ENCODE results near the gene P3H3.

The P3H3 gene

GRCh38 chr12:6799147-6799546 is 29.1 kb upstream of the P3H3 start:
- DNase-seq, result no peak

- no peak for DNase-seq
Measured at GRCh38 chr12:6807170-6807569, 21.0 kb upstream of the P3H3 start.

DNA sequence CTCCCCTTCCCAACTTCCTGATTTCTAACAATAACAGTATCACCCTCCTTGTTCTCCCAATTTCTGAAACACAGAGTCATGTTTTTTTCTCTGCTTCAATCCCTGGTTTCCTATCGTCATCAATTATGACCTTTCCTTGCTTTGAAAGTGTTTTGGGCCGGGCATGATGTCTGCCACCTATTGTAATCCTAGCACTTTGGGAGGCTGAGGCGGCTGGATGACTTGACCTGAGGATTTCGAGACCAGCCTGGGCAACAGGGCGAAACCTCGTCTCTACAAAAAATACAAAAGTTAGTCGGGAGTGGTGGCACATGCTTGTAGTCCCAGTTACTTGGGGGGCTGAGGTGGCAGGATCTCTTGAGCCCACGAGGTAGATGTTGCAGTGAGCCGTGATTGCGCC is 19.2 kb upstream of the P3H3 start:
- no peak for DNase-seq

- DNase-seq, result no peak
Measured at GRCh38 chr12:6810758-6811157, 17.4 kb upstream of the P3H3 start.

DNA sequence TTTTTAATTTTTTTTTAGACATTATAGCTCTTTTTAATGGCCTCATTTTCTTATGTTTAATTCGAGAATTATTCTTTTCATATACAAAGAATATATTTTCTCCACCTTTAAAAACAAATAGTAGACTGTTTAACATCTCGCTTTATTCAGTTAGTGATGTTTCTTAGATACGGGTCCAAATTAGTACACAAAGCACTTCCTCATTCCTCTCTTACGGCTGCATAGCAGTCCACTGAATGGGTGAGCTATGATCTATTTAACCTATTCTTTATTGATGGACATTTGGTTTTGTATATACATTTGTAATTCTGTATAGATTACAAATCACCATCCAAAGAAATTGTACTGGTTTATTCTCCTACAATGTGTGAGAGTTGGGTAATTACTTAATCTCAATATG is 14.8 kb upstream of the P3H3 start:
- no peak for DNase-seq

DNA sequence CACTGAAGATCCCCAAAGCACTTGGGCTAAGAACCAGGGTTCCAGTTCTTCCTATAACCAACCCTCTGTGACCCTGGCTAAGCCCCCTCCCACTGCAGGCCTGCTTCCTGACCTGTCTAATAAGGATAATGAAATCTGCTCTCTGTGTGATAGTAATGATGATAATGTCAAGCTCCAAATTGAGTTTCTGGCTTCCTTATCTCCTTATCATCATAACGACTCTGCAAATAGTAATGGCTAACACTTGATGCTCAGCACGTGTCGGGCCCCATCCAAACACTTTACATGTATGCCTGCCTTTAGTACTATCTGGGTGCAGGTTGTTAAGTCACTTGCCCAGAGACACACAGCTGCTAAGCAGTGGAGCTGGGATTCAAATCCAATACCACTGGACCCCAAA is 11.6 kb upstream of the P3H3 start:
- DNase-seq, result no peak

DNA sequence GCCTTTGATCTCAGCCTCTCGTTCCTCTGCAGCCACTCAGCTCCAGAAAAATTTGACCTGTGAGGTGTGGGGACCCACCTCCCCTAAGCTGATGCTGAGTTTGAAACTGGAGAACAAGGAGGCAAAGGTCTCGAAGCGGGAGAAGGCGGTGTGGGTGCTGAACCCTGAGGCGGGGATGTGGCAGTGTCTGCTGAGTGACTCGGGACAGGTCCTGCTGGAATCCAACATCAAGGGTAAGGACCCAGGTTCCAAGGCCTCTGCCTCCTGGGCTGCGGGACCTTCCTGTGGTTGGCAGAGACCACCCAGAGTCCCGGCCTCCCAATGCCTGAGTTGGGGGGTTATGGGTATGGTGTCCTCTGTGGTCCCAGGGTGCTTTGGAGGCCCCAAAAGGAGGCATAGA is 11.1 kb upstream of the P3H3 start:
- DNase-seq, result no peak

DNA sequence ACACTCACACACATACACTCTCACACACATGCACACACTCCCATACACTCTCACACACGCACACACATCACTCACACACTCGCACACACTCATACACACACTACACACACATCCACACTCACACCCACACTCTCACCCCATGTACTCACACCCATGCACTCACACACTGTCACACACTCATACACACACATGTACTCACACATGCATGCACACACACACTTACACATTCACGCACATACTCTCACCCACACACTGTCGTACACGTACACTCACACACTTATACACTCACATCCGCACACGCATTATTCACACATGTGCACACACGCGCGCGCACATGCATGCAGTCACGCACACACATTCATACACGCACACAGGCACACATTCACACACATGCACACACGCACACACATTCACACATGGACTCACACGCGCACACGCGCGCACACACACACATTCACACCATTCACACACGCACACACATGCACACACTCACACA is 10.5 kb upstream of the P3H3 start:
- no peak for DNase-seq

DNA sequence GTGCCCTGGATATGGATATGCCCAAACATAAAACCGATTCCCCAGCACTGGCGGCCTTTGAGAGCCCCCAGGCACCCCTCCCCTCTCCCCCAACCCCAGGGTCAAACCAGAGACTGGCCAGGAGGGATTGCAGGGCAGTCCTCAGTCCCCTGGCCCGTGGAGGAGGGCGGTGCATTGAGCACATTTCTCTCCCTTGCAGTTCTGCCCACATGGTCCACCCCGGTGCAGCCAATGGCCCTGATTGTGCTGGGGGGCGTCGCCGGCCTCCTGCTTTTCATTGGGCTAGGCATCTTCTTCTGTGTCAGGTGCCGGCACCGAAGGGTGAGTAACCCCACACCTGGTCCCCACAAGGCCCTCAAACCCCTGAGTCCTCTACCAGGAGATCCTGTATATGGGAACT is 10.0 kb upstream of the P3H3 start:
- no peak for DNase-seq

GRCh38 chr12:6818645-6819044 is 9.6 kb upstream of the P3H3 start:
- DNase-seq, result no peak

DNA sequence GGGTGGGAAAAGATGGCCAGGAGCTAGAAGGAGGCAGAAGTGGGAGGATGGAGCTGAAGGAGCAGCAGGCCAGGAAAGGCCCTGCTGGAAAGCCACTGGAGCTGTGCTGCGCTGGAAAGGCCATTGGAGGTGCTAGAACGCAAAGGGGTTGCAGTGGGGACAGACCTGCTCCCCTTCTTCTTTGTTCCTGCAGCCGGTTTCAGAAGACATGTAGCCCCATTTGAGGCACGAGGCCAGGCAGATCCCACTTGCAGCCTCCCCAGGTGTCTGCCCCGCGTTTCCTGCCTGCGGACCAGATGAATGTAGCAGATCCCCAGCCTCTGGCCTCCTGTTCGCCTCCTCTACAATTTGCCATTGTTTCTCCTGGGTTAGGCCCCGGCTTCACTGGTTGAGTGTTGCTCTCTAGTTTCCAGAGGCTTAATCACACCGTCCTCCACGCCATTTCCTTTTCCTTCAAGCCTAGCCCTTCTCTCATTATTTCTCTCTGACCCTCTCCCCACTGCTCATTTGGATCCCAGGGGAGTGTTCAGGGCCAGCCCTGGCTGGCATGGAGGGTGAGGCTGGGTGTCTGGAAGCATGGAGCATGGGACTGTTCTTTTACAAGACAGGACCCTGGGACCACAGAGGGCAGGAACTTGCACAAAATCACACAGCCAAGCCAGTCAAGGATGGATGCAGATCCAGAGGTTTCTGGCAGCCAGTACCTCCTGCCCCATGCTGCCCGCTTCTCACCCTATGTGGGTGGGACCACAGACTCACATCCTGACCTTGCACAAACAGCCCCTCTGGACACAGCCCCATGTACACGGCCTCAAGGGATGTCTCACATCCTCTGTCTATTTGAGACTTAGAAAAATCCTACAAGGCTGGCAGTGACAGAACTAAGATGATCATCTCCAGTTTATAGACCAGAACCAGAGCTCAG is 8.8 kb upstream of the P3H3 start:
- no peak for DNase-seq

DNA sequence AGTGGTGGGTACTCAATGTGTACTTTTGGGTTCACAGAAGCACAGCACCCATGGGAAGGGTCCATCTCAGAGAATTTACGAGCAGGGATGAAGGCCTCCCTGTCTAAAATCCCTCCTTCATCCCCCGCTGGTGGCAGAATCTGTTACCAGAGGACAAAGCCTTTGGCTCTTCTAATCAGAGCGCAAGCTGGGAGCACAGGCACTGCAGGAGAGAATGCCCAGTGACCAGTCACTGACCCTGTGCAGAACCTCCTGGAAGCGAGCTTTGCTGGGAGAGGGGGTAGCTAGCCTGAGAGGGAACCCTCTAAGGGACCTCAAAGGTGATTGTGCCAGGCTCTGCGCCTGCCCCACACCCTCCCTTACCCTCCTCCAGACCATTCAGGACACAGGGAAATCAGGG is 8.0 kb upstream of the P3H3 start:
- no peak for DNase-seq

- DNase-seq, result peak; percentile 57
Measured at GRCh38 chr12:6821591-6822425, 6.4 kb upstream of the P3H3 start, which contains the start of gene GPR162. TSS of gene GPR162 (plus strand) at chr12:6821821. CDS start at chr12:6823899, 2,078 bp downstream.

- DNase-seq, result no peak
Measured at GRCh38 chr12:6822426-6823135, 5.6 kb upstream of the P3H3 start.

DNA sequence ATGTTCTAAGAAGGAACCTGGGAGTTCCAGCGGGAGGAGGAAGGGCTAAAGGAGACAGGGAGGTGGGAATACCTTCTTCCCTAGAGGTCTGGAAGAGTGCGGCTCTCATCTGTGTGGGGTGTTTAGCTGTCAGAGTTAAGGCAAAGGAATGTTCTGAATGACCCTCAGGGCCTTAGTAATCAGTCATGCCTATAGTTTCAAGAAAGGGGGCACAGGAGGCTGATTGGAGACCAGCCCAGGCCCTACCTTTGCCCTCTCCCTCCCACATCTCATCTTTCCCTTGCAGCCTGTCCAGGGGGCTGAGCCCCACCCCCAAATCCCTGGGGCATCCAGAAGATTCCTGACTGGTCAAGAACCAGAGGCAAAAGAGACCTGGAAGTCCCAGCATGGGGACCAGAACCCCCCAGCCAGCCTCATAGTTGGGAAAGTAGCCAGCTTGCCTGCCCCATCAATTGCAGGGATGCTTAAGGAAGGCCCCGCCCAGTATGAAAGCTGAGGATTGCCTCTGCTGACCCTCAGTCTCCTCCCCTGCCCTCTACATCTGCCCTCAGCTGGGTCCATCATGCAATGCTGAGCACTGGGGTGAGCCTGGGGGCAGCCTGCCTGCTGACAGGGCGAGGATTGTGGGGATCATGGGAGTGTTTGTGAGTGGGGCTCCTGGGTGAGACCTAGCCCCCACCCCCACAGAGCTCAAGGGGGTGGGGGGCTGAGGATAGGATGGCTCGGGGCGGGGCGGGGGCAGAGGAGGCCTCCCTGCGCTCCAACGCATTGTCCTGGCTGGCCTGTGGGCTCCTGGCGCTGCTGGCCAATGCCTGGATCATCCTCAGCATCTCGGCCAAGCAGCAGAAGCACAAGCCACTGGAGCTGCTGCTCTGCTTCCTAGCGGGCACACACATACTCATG is 4.8 kb upstream of the P3H3 start:
- no peak for DNase-seq

DNA sequence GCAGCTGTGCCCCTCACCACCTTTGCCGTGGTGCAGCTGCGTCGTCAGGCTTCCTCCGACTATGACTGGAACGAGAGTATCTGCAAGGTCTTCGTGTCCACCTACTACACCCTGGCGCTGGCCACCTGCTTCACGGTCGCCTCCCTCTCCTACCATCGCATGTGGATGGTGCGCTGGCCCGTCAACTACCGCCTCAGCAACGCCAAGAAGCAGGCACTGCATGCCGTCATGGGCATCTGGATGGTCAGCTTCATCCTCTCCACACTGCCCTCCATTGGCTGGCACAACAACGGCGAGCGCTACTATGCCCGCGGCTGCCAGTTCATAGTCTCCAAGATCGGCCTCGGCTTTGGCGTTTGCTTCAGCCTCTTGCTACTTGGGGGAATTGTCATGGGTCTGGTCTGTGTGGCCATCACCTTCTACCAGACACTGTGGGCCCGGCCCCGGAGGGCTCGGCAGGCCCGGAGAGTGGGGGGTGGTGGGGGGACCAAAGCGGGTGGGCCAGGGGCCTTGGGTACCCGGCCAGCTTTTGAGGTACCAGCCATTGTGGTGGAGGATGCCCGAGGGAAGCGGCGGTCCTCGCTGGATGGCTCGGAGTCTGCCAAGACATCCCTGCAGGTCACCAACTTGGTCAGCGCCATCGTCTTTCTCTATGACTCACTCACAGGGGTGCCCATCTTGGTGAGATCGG is 4.0 kb upstream of the P3H3 start:
- DNase-seq, result no peak

DNA sequence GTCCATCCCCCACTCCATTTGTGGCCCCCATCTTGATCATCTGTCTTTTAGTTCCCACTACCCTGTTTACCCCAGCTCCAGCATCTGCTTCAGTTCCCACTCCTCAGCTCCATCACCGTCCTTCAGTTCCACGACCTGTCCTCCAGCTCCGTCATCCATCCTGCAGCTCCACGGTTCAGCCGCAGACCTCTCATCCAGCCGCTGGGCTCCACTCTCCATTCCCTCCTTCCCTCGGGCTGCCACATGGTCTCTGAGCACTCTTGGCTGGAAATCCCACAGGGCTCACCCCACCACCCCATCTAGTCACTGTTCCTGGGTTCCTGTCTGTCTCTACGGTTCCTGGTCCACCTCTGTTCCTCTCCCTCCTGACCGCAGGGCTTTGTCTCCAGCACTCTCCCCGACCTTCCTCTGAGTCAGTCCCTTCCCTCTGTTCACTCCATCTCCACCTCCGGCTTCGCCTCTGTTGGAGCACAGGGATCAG is 3.3 kb upstream of the P3H3 start:
- DNase-seq, result no peak

- peak; percentile 88 for DNase-seq
Measured at GRCh38 chr12:6825398-6826124, 2.6 kb upstream of the P3H3 start.

DNA sequence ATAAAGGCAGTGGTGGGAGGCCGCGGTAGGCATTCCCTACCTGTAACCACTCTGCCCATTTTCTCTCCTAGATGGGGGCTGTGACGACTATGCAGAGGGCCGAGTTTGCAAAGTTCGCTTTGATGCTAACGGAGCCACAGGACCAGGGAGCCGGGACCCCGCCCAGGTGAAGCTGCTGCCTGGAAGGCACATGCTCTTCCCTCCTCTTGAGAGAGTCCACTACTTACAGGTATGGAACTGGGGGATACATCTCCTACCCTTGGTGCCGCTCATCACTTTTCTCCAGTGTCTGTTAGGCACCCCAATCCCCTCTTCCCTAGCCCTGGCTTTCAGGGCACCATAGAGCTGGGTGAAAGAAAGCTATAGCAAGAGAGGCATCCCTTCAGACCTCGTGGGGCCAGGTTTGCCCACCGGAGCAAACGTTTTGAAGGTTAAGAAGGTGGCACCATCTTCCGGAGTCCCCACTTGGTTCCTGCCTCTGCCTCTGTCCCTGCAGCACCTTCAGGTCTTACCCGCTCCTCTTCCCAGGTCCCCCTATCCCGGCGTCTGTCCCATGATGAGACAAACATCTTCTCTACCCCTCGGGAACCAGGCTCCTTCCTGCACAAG is 2.0 kb upstream of the P3H3 start:
- DNase-seq, result no peak

Data from hematopoietic multipotent progenitor cell treated with erythropoietin and hydrocortisone succinate and interleukin-3 and kit ligand, for 4 days (in vitro differentiated cells).